Suprapubic skin (tissue), 4 donors: ENCODE results near the gene STAM. TPM values are rescaled to one million over a fixed set of nuclear protein-coding genes. Genes with fewer than 3 reads are reported as not detected.

Experiments
- DNase-seq, 2 donors: peaks; one replicate each; pipeline ENCODE4 v3.0.0-alpha.2; 2019; ENCODE audit warnings: low spot score in 2 of 2
- H3K27ac ChIP-seq: fragments of 200-600 bp; sonication (generic); one replicate; pipeline ENCODE4 v1.5.1; 2019
- H3K27me3 ChIP-seq: fragments of 200-600 bp; sonication (generic); one replicate; pipeline ENCODE4 v1.5.1; 2019
- H3K36me3 ChIP-seq: fragments of 200-600 bp; sonication (generic); one replicate; pipeline ENCODE4 v1.5.1; 2019
- H3K4me1 ChIP-seq: fragments of 200-600 bp; sonication (generic); one replicate; pipeline ENCODE4 v1.5.1; 2019
- H3K4me3 ChIP-seq: fragments of 200-600 bp; sonication (generic); one replicate; pipeline ENCODE4 v1.5.1; 2019; ENCODE audit warnings: mild to moderate bottlenecking
- H3K9me3 ChIP-seq: fragments of 200-600 bp; sonication (generic); one replicate; pipeline ENCODE4 v1.5.1; 2019
- EP300 ChIP-seq: sonication (generic); formaldehyde crosslinking; IDR thresholded peaks from one replicate; pipeline ENCODE4 v1.6.1; 2017; ENCODE audit warnings: antibody characterized with exemption
- POLR2A ChIP-seq, 2 donors: fragments of 450-650 bp; IDR thresholded peaks; one replicate each; pipeline ENCODE4 v1.6.1; 2017; ENCODE audit warnings: antibody characterized with exemption in 2 of 2, mild to moderate bottlenecking in 2 of 2, moderate library complexity in 2 of 2
- POLR2AphosphoS5 ChIP-seq, 3 donors: sonication (generic); formaldehyde crosslinking; IDR thresholded peaks; one replicate each; pipeline ENCODE4 v1.6.1; 2017; ENCODE audit warnings: antibody characterized with exemption in 3 of 3
- WGBS: methylation state at CpG from one replicate; pipeline ENCODE4 v1.1.5; 2018; 5-methylcytosine and 5-hydroxymethylcytosine counted together
- total RNA-seq, 4 donors: library from RNA; depleted of rRNA; stranded (reverse); fragments of >200 nt; gene quantifications; one replicate each; pipeline ENCODE4 v1.1.0, GENCODE V29; 2016
- TF ChIP-seq, protein P1 (sequence below), 2 donors: fragments of 200-600 bp in 1 of 2; fragments of 450-650 bp in 1 of 2; sonication (generic) in 1 of 2; IDR thresholded peaks; one replicate each; pipeline ENCODE4 v1.5.1; 2016 to 2019; ENCODE audit warnings: antibody characterized with exemption in 2 of 2, mild to moderate bottlenecking in 1 of 2, moderate library complexity in 1 of 2

STAM gene
- total RNA-seq, 4 donors from 2014 or later: 19.4 to 28.6 (median 22.8) TPM

DNA sequence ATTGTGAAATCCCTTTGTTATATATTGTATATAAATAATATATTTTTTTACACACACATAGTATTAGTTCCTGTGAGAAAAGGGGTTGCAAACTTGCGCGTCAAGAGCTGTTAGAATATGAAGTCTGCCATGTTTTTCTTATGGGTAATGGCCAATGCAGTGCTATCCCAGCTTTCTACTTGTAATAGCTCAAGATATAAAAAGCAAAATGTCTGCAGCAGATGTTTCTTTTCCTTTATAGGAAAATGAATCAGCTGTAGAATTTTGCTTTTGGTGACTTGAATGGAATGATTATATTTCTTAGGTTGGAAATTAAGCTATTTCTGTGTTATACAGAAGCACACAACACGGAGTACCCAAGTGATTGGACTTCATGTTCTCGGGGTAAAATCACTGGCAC lies 54.7 kb downstream of the STAM start:
- DNase-seq: no peak
- Histone ChIP-seq H3K4me1 (no peaks in the 10 kb centered on the region), H3K9me3 (no peaks in the 10 kb centered on the region), H3K27ac (no peak overlapping the region), H3K27me3 (no peaks in the 10 kb centered on the region), H3K4me3 (no peak overlapping the region), H3K36me3 (peaks cover 31% of the 10 kb centered on the region)
- WGBS: 96% methylated on average over 4 of the region's 4 CpGs
- TF ChIP-seq EP300: no peak
- TF ChIP-seq POLR2A (IDR thresholded peaks at IDR 0.05): no peak

DNA sequence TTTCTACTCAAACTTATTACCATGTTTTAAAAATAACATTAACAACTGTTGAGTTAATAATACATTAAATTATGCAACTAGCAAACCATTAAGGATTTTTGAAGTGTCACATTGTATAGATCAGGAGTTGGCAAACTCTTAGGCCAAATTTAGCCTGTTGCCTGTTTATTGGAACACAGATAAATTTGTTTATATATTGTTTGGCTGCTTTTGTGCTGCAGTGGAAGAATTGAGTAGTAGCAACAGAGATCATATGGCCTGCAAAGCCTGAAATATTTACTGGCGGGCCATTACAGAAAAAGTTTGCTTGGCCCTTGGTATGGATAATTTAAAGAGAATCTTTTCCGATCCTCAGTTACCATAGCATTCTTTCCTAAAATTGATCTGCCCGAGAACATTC lies 57.4 kb downstream of the STAM start:
- Histone ChIP-seq H3K4me1 (no peaks in the 10 kb centered on the region), H3K4me3 (no peak overlapping the region), H3K27ac (no peak overlapping the region), H3K9me3 (no peaks in the 10 kb centered on the region), H3K27me3 (no peaks in the 10 kb centered on the region), H3K36me3 (peaks cover 38% of the 10 kb centered on the region)
- no peak for DNase-seq
- TF ChIP-seq, protein P1, sequence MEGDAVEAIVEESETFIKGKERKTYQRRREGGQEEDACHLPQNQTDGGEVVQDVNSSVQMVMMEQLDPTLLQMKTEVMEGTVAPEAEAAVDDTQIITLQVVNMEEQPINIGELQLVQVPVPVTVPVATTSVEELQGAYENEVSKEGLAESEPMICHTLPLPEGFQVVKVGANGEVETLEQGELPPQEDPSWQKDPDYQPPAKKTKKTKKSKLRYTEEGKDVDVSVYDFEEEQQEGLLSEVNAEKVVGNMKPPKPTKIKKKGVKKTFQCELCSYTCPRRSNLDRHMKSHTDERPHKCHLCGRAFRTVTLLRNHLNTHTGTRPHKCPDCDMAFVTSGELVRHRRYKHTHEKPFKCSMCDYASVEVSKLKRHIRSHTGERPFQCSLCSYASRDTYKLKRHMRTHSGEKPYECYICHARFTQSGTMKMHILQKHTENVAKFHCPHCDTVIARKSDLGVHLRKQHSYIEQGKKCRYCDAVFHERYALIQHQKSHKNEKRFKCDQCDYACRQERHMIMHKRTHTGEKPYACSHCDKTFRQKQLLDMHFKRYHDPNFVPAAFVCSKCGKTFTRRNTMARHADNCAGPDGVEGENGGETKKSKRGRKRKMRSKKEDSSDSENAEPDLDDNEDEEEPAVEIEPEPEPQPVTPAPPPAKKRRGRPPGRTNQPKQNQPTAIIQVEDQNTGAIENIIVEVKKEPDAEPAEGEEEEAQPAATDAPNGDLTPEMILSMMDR (IDR thresholded peaks at IDR 0.05): no peak
- TF ChIP-seq POLR2AphosphoS5 (IDR thresholded peaks at IDR 0.05) (no peak), EP300 (no peak), POLR2A (IDR thresholded peaks at IDR 0.05) (no peak)
- 95% methylated on average over 3 of the region's 3 CpGs for WGBS

DNA sequence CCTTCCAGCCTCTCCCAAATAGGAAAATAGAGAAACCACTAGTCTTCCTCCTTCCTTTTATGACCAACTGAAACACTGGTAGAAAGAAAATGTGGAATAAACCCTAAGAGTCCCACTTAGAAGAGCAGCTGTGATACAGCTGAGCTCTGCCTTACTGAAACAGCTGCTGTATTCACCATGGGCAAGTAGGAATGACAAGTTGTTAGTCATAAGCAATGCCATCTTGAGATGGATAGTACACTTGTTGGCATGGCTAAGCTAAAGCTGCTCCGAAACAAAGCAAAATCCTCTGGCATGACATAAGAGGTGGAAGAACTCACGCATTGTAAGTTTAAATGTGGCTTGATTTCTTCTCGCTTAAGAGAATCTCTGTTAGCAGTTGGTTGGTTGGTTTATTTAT lies 59.8 kb downstream of the STAM start:
- no peak for DNase-seq

DNA sequence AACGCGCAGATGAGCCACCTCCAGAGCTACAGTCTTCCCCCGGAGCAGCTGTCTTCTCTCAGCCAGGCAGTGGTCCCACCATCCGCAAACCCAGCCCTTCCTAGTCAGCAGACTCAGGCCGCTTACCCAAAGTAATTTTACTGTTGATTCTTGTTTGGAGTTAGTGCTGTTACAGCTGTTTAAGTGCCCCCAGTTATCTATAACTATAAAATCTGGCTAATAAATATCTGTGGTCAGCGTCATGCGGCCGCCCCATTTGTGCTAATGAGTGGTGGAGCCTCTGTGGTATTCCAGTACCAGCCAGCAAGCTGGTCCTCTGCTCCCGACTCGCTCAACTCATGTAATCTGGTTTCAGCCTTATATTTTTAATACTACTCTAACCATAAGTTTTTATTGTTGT lies 64.9 kb downstream of the STAM start:
- peaks cover 75% of the 10 kb centered on the region for H3K36me3 ChIP-seq
- WGBS: 97% methylated on average over 10 of the region's 10 CpGs
- no peaks in the 10 kb centered on the region for H3K27me3 ChIP-seq

More for the DNA sequence above, 59.8 kb downstream of the STAM start:
- Histone ChIP-seq H3K4me1 (no peaks in the 10 kb centered on the region), H3K27ac (no peak overlapping the region), H3K27me3 (no peaks in the 10 kb centered on the region), H3K36me3 (peaks cover 48% of the 10 kb centered on the region), H3K9me3 (no peaks in the 10 kb centered on the region), H3K4me3 (no peak overlapping the region)
- TF ChIP-seq POLR2A (IDR thresholded peaks at IDR 0.05): no peak
- TF ChIP-seq EP300: no peak
- TF ChIP-seq, protein P1 (IDR thresholded peaks at IDR 0.05): no peak
- TF ChIP-seq POLR2AphosphoS5 (IDR thresholded peaks at IDR 0.05): no peak
- WGBS: 94% methylated on average over 3 of the region's 3 CpGs

DNA sequence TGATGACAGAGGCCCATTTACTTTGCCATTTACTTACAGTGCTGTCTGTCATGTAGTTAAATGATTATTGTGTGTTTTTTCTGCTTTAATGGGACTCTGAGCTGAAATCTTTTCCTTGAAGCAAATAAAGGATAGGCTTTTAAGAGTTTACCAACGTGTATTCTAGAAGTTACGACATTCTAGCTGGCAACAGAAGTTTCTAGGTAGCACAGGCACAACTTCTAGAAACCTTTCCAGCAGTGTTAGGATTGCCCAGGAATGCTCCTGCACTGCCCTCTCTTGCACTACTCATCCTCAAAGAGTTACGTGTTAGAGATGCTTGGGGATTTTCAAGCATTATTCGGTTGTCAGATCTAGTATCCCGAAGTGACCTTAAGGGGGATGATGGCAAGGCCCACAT lies 65.5 kb downstream of the STAM start:
- Histone ChIP-seq H3K36me3 (peaks cover 81% of the 10 kb centered on the region), H3K4me3 (no peak overlapping the region), H3K9me3 (no peaks in the 10 kb centered on the region), H3K27me3 (no peaks in the 10 kb centered on the region), H3K27ac (no peak overlapping the region), H3K4me1 (no peaks in the 10 kb centered on the region)
- 89% methylated on average over 5 of the region's 5 CpGs for WGBS
- TF ChIP-seq EP300 (no peak), POLR2A (IDR thresholded peaks at IDR 0.05) (no peak), POLR2AphosphoS5 (IDR thresholded peaks at IDR 0.05) (no peak)
- TF ChIP-seq, protein P1 (IDR thresholded peaks at IDR 0.05): no peak
- DNase-seq: no peak

More for the DNA sequence above, 64.9 kb downstream of the STAM start:
- no peak overlapping the region for H3K4me3 ChIP-seq
- no peak for DNase-seq
- no peak for TF ChIP-seq POLR2AphosphoS5 (IDR thresholded peaks at IDR 0.05)
- TF ChIP-seq EP300: no peak
- TF ChIP-seq, protein P1 (IDR thresholded peaks at IDR 0.05): no peak
- no peak for TF ChIP-seq POLR2A (IDR thresholded peaks at IDR 0.05)
- H3K4me1 ChIP-seq: no peaks in the 10 kb centered on the region
- H3K27ac ChIP-seq: no peak overlapping the region
- H3K9me3 ChIP-seq: no peaks in the 10 kb centered on the region

DNA sequence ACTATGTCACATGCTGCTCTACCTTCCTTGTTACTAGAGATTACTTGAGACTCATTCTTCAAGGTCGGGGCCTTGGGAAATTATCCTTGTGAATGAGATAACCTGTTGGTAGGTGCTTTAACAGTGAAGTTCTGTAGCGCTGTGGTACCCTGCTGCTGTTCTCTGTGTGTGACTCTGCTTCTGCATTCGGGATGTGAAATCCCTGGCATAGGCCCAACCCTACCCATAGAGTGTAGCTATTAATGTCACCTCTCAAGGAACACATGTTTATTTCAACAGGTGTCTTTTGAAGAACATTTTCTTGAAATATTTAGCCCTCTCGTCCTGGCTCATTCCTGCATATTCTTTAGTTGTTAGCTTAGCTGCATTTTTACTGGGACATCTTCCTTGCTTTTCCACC lies 66.2 kb downstream of the STAM start:
- Histone ChIP-seq H3K4me3 (no peak overlapping the region), H3K4me1 (no peaks in the 10 kb centered on the region), H3K36me3 (peaks cover 85% of the 10 kb centered on the region), H3K9me3 (no peaks in the 10 kb centered on the region), H3K27me3 (no peaks in the 10 kb centered on the region), H3K27ac (no peak overlapping the region)
- TF ChIP-seq, protein P1 (IDR thresholded peaks at IDR 0.05): no peak
- TF ChIP-seq POLR2A (IDR thresholded peaks at IDR 0.05): no peak
- TF ChIP-seq POLR2AphosphoS5 (IDR thresholded peaks at IDR 0.05): no peak
- no peak for TF ChIP-seq EP300
- 88% methylated on average over 4 of the region's 4 CpGs for WGBS
- DNase-seq: no peak
